Caco-2 (cell line): Measurements from ENCODE around the gene KDF1. TPM values are rescaled to one million over a fixed set of nuclear protein-coding genes. Genes with fewer than 3 reads are reported as not detected.

Source experiments
- BruUV-seq: library from RNA; stranded (reverse); fragments of 400-500 nt; replicated peaks from 2 replicates; lab custom pipeline; 2021; lab: Mats Ljungman, UMichigan
- CTCF ChIA-PET: fragments of 300-600 bp; sonication (Branson Sonifier 250); formaldehyde crosslinking; loops from one replicate; lab custom pipeline; 2022; ENCODE audit warnings: antibody characterized with exemption; lab: Charles Lee
- POLR2A ChIA-PET: fragments of 300-600 bp; sonication (Branson Sonifier 250); formaldehyde crosslinking; loops from one replicate; lab custom pipeline; 2022; ENCODE audit warnings: antibody characterized with exemption; lab: Charles Lee
- DNase-seq, 2 experiments: peaks; one replicate each; pipeline versions ENCODE4 v3.0.0 to v3.0.0-alpha.2; 2020 to 2022
- H3K27me3 ChIP-seq: replicated peaks from 2 replicates; pipeline ENCODE4 v1.6.0; 2011; ENCODE audit warnings: low read length; ENCODE audit not compliant: control insufficient read depth, insufficient read depth
- H3K36me3 ChIP-seq: 2 replicates; pipeline ENCODE4 v1.5.1; 2011; ENCODE audit warnings: low read length; ENCODE audit not compliant: control insufficient read depth, insufficient read depth
- H3K4me1 ChIP-seq: fragments of 250-450 bp; sonication (Bioruptor Pico); 2 replicates; pipeline ENCODE4 v1.5.1; 2020; ENCODE audit warnings: mild to moderate bottlenecking
- H3K4me3 ChIP-seq: 2 replicates; pipeline ENCODE4 v1.5.1; 2011; ENCODE audit warnings: low read depth, mild to moderate bottlenecking, control low read depth, low read length
- H3K9me3 ChIP-seq: fragments of 250-450 bp; sonication (Bioruptor Pico); 2 replicates; pipeline ENCODE4 v1.5.1; 2020; ENCODE audit warnings: mild to moderate bottlenecking, moderate library complexity
- H3K27ac Mint-ChIP-seq: one replicate; pipeline ENCODE4 v1.8.0; 2022; ENCODE audit warnings: mixed read lengths; ENCODE audit not compliant: unreplicated experiment
- H3K27me3 Mint-ChIP-seq: one replicate; pipeline ENCODE4 v1.8.0; 2022; ENCODE audit warnings: mixed read lengths; ENCODE audit not compliant: insufficient read depth, unreplicated experiment
- H3K36me3 Mint-ChIP-seq: one replicate; pipeline ENCODE4 v1.8.0; 2022; ENCODE audit warnings: mild to moderate bottlenecking, mixed read lengths; ENCODE audit not compliant: insufficient read depth, unreplicated experiment
- H3K4me1 Mint-ChIP-seq: one replicate; pipeline ENCODE4 v1.8.0; 2022; ENCODE audit warnings: low read depth, mixed read lengths; ENCODE audit not compliant: unreplicated experiment
- H3K4me3 Mint-ChIP-seq: one replicate; pipeline ENCODE4 v1.8.0; 2022; ENCODE audit warnings: mild to moderate bottlenecking, moderate library complexity, mixed read lengths; ENCODE audit not compliant: unreplicated experiment
- H3K9me3 Mint-ChIP-seq: one replicate; pipeline ENCODE4 v1.8.0; 2022; ENCODE audit warnings: mixed read lengths; ENCODE audit not compliant: unreplicated experiment
- CTCF ChIP-seq, 2 experiments: fragments of 200-600 bp in 1 of 2; IDR thresholded peaks; 1 replicate in 1 of 2; 2 replicates in 1 of 2; pipeline versions ENCODE4 v1.5.1 to v1.8.0; 2011 to 2022; ENCODE audit warnings: antibody characterized with exemption in 1 of 2, control low read depth in 1 of 2, inconsistent platforms in 1 of 2, low read depth in 1 of 2, low read length in 1 of 2, mild to moderate bottlenecking in 1 of 2, moderate library complexity in 1 of 2; ENCODE audit not compliant: insufficient read depth in 1 of 2, severe bottlenecking in 1 of 2, unreplicated experiment in 1 of 2
- intact Hi-C: fragments of 100-400 bp; cut with micrococcal nuclease; formaldehyde crosslinking; loops from one replicate; pipeline ENCODE4 v1.10.0; 2022; ENCODE audit not compliant: unreplicated experiment
- total RNA-seq: library from RNA; stranded (reverse); gene quantifications from 2 replicates; pipeline ENCODE4 v1.2.3, GENCODE V29; 2022

Gene KDF1
- total RNA-seq, 1 experiment from 2014 or later = 14.1 TPM

- H3K4me1 Mint-ChIP-seq = peaks cover 9% of the 10 kb centered on the region
- BruUV-seq = no TSS peak
- Histone ChIP-seq H3K4me3 (no peak overlapping the region), H3K36me3 (peaks cover 2% of the 10 kb centered on the region), H3K27me3 (no peaks in the 10 kb centered on the region), H3K9me3 (no peaks in the 10 kb centered on the region), H3K4me1 (0 out of 2 replicates have a peak, but pooled peaks cover 4% of the 10 kb centered on the region)
- intact Hi-C loops = no loop called here
- H3K27me3 Mint-ChIP-seq = no peaks in the 10 kb centered on the region
- H3K36me3 Mint-ChIP-seq = peaks cover 61% of the 10 kb centered on the region
- CTCF ChIA-PET = no interaction called here
- POLR2A ChIA-PET = no interaction called here
- DNase-seq = no peak
- TF ChIP-seq CTCF (IDR thresholded peaks at IDR 0.05; ENCODE audit: insufficient read depth in 1 of 2, low read depth in 1 of 2, low read length in 1 of 2, severe bottlenecking in 1 of 2, unreplicated experiment in 1 of 2) = no peak
- no peak overlapping the region for H3K4me3 Mint-ChIP-seq
- no peak overlapping the region for H3K27ac Mint-ChIP-seq
- no peaks in the 10 kb centered on the region for H3K9me3 Mint-ChIP-seq
Observed at GRCh38 chr1:26946270-26946669, 14.0 kb downstream of the KDF1 start.

- DNase-seq = peak in 1 of 2 experiments; percentile 46
Observed at GRCh38 chr1:26945728-26946127, 14.5 kb downstream of the KDF1 start.

GRCh38 chr1:26945138-26945537 lies 15.1 kb downstream of the KDF1 start:
- ChIA-PET POLR2A (no interaction called here), CTCF (no interaction called here)
- H3K36me3 ChIP-seq = peaks cover 2% of the 10 kb centered on the region
- no peak overlapping the region for H3K4me3 Mint-ChIP-seq
- H3K36me3 Mint-ChIP-seq = peaks cover 54% of the 10 kb centered on the region
- H3K4me1 ChIP-seq = 0 out of 2 replicates have a peak, but pooled peaks cover 4% of the 10 kb centered on the region
- H3K9me3 ChIP-seq = no peaks in the 10 kb centered on the region
- no peak for DNase-seq
- no peak for TF ChIP-seq CTCF (IDR thresholded peaks at IDR 0.05; ENCODE audit: insufficient read depth in 1 of 2, low read depth in 1 of 2, low read length in 1 of 2, severe bottlenecking in 1 of 2, unreplicated experiment in 1 of 2)
- no peaks in the 10 kb centered on the region for H3K9me3 Mint-ChIP-seq
- intact Hi-C loops = no loop called here
- BruUV-seq = no TSS peak
- H3K4me1 Mint-ChIP-seq = peaks cover 9% of the 10 kb centered on the region
- no peaks in the 10 kb centered on the region for H3K27me3 Mint-ChIP-seq
- H3K4me3 ChIP-seq = no peak overlapping the region
- H3K27ac Mint-ChIP-seq = peak overlapping the region; percentile 73
- no peaks in the 10 kb centered on the region for H3K27me3 ChIP-seq

More at GRCh38 chr1:26945728-26946127, 14.5 kb downstream of the KDF1 start:
- Mint-ChIP-seq H3K36me3 (peaks cover 58% of the 10 kb centered on the region), H3K9me3 (no peaks in the 10 kb centered on the region), H3K4me3 (no peak overlapping the region), H3K27me3 (no peaks in the 10 kb centered on the region), H3K4me1 (peaks cover 9% of the 10 kb centered on the region), H3K27ac (no peak overlapping the region)
- Histone ChIP-seq H3K9me3 (no peaks in the 10 kb centered on the region), H3K4me3 (no peak overlapping the region), H3K36me3 (peaks cover 2% of the 10 kb centered on the region), H3K27me3 (no peaks in the 10 kb centered on the region), H3K4me1 (0 out of 2 replicates have a peak, but pooled peaks cover 4% of the 10 kb centered on the region)
- no TSS peak for BruUV-seq
- intact Hi-C loops = no loop called here
- no peak for TF ChIP-seq CTCF (IDR thresholded peaks at IDR 0.05; ENCODE audit: insufficient read depth in 1 of 2, low read depth in 1 of 2, low read length in 1 of 2, severe bottlenecking in 1 of 2, unreplicated experiment in 1 of 2)
- POLR2A ChIA-PET = no interaction called here
- CTCF ChIA-PET = no interaction called here
